H9 (cell line): ENCODE measurements around the gene FNDC1. TPM values are rescaled to one million over a fixed set of nuclear protein-coding genes. Genes with fewer than 3 reads are reported as not detected.

Experiments
- DNase-seq: peaks from one replicate; pipeline ENCODE4 v3.0.0-alpha.2; 2017
- H2AFZ ChIP-seq: one replicate; pipeline ENCODE4 v1.6.1; 2013; ENCODE audit warnings: mild to moderate bottlenecking, low read length, control low read depth, moderate library complexity
- H2AK5ac ChIP-seq: 2 replicates; pipeline ENCODE4 v1.6.1; 2013; ENCODE audit warnings: low read length, control low read depth, mixed read lengths; ENCODE audit not compliant: insufficient read length
- H2BK120ac ChIP-seq: one replicate; pipeline ENCODE4 v1.6.1; 2013; ENCODE audit warnings: low read depth, mild to moderate bottlenecking, low read length, control low read depth, inconsistent platforms; ENCODE audit not compliant: poor library complexity, severe bottlenecking
- H2BK12ac ChIP-seq: 2 replicates; pipeline ENCODE4 v1.6.1; 2013; ENCODE audit warnings: low read length, control low read depth, mixed read lengths, low read depth; ENCODE audit not compliant: insufficient read length
- H2BK15ac ChIP-seq: 2 replicates; pipeline ENCODE4 v1.6.1; 2013; ENCODE audit warnings: low read depth, low read length, control low read depth
- H2BK20ac ChIP-seq: one replicate; pipeline ENCODE4 v1.6.1; 2013; ENCODE audit warnings: low read depth, mild to moderate bottlenecking, low read length, control low read depth, inconsistent platforms; ENCODE audit not compliant: poor library complexity, severe bottlenecking
- H2BK5ac ChIP-seq: 2 replicates; pipeline ENCODE4 v1.6.1; 2013; ENCODE audit warnings: low read length, control low read depth, mixed read lengths; ENCODE audit not compliant: insufficient read length
- H3K14ac ChIP-seq: 2 replicates; pipeline ENCODE4 v1.6.1; 2013; ENCODE audit warnings: low read length, control low read depth; ENCODE audit not compliant: insufficient read depth
- H3K18ac ChIP-seq: 2 replicates; pipeline ENCODE4 v1.6.1; 2013; ENCODE audit warnings: low read depth, mild to moderate bottlenecking, mixed read lengths, low read length, control low read depth; ENCODE audit not compliant: insufficient read length
- H3K23ac ChIP-seq: 2 replicates; pipeline ENCODE4 v1.6.1; 2013; ENCODE audit warnings: low read length, control low read depth, mixed read lengths, low read depth; ENCODE audit not compliant: insufficient read length
- H3K23me2 ChIP-seq: 2 replicates; pipeline ENCODE4 v1.6.1; 2013; ENCODE audit warnings: low read depth, mild to moderate bottlenecking, mixed read lengths, low read length, control low read depth; ENCODE audit not compliant: insufficient read length, poor library complexity, severe bottlenecking
- H3K27ac ChIP-seq: 2 replicates; pipeline ENCODE4 v1.5.1; 2013; ENCODE audit warnings: low read length, control low read depth, mixed read lengths, low read depth; ENCODE audit not compliant: insufficient read length
- H3K27me3 ChIP-seq: 2 replicates; pipeline ENCODE4 v1.6.1; 2013; ENCODE audit warnings: low read length, control low read depth, inconsistent platforms; ENCODE audit not compliant: insufficient read depth
- H3K4ac ChIP-seq: 2 replicates; pipeline ENCODE4 v1.6.1; 2013; ENCODE audit warnings: low read depth, mild to moderate bottlenecking, control low read depth, inconsistent platforms, low read length, moderate library complexity
- H3K4me1 ChIP-seq: 2 replicates; pipeline ENCODE4 v1.6.1; 2013; ENCODE audit warnings: low read length, control low read depth, inconsistent platforms; ENCODE audit not compliant: insufficient read depth
- H3K4me2 ChIP-seq: 2 replicates; pipeline ENCODE4 v1.6.1; 2013; ENCODE audit warnings: low read length, control low read depth, mixed read lengths; ENCODE audit not compliant: insufficient read length, insufficient read depth
- H3K56ac ChIP-seq: 2 replicates; pipeline ENCODE4 v1.6.1; 2013; ENCODE audit warnings: low read depth, mild to moderate bottlenecking, mixed read lengths, low read length, control low read depth; ENCODE audit not compliant: insufficient read length
- H3K79me1 ChIP-seq: 2 replicates; pipeline ENCODE4 v1.6.1; 2013; ENCODE audit warnings: low read depth, mild to moderate bottlenecking, moderate library complexity, low read length, control low read depth, inconsistent platforms; ENCODE audit not compliant: insufficient read depth, poor library complexity, severe bottlenecking
- H3K79me2 ChIP-seq: 2 replicates; pipeline ENCODE4 v1.6.1; 2013; ENCODE audit warnings: low read length, control low read depth, inconsistent platforms; ENCODE audit not compliant: insufficient read depth
- H3K9ac ChIP-seq: 2 replicates; pipeline ENCODE4 v1.6.1; 2013; ENCODE audit warnings: low read length, control low read depth, mixed read lengths; ENCODE audit not compliant: insufficient read length; ENCODE audit errors: extremely low read depth
- H3K9me3 ChIP-seq: one replicate; pipeline ENCODE4 v1.6.1; 2013; ENCODE audit warnings: low read depth, low read length, inconsistent platforms; ENCODE audit not compliant: control insufficient read depth
- H3T11ph ChIP-seq: one replicate; pipeline ENCODE4 v1.6.1; 2013; ENCODE audit warnings: mild to moderate bottlenecking, low read length, control low read depth, inconsistent platforms
- H4K20me1 ChIP-seq: one replicate; pipeline ENCODE4 v1.6.1; 2013; ENCODE audit not compliant: control insufficient read depth, insufficient read length, insufficient read depth
- H4K5ac ChIP-seq: 2 replicates; pipeline ENCODE4 v1.6.1; 2013; ENCODE audit warnings: low read depth, mild to moderate bottlenecking, mixed read lengths, low read length, control low read depth; ENCODE audit not compliant: insufficient read length
- H4K8ac ChIP-seq: replicated peaks from 2 replicates; pipeline ENCODE4 v1.6.1; 2013; ENCODE audit warnings: low read length, control low read depth, mixed read lengths, low read depth; ENCODE audit not compliant: insufficient read length
- H4K91ac ChIP-seq: 2 replicates; pipeline ENCODE4 v1.6.1; 2013; ENCODE audit warnings: low read depth, mild to moderate bottlenecking, moderate library complexity, mixed read lengths, low read length, control low read depth; ENCODE audit not compliant: insufficient read length
- H3K27ac Mint-ChIP-seq, 3 experiments: 2 replicates in 2 of 3; 3 replicates in 1 of 3; pipeline ENCODE4 v1.8.0; 2020 to 2021; ENCODE audit warnings: mixed read lengths in 3 of 3, mild to moderate bottlenecking in 1 of 3, moderate library complexity in 1 of 3
- H3K27me3 Mint-ChIP-seq: 2 replicates; pipeline ENCODE4 v1.8.0; 2021; ENCODE audit warnings: low read depth, mild to moderate bottlenecking, moderate library complexity, mixed read lengths
- H3K36me3 Mint-ChIP-seq, 3 experiments: 2 replicates in 2 of 3; 3 replicates in 1 of 3; pipeline ENCODE4 v1.8.0; 2020 to 2021; ENCODE audit warnings: low read depth in 3 of 3, mixed read lengths in 3 of 3; ENCODE audit not compliant: insufficient read depth in 1 of 3
- H3K4me1 Mint-ChIP-seq, 2 experiments: 2 replicates each; pipeline ENCODE4 v1.8.0; 2020; ENCODE audit warnings: mixed read lengths in 2 of 2
- H3K4me3 Mint-ChIP-seq, 2 experiments: 2 replicates in 1 of 2; 3 replicates in 1 of 2; pipeline ENCODE4 v1.8.0; 2020 to 2021; ENCODE audit warnings: mild to moderate bottlenecking in 2 of 2, mixed read lengths in 2 of 2, moderate library complexity in 1 of 2
- H3K9me3 Mint-ChIP-seq, 2 experiments: 2 replicates in 1 of 2; 3 replicates in 1 of 2; pipeline ENCODE4 v1.8.0; 2020; ENCODE audit warnings: mild to moderate bottlenecking in 2 of 2, mixed read lengths in 2 of 2, moderate library complexity in 1 of 2
- WGBS: extraction: QIAGEN DNeasy Blood & Tissue Kit; methylation state at CpG from one replicate; pipeline ENCODE4 v1.1.7; 2013; ENCODE audit warnings: missing lambda C conversion rate, low lambda C conversion rate, mixed read lengths; ENCODE audit not compliant: insufficient read length; ENCODE audit errors: extremely low coverage; 5-methylcytosine and 5-hydroxymethylcytosine counted together
- total RNA-seq: library from RNA; stranded (reverse); gene quantifications from 2 replicates; pipeline ENCODE4 v1.2.1, GENCODE V29; 2021
- TF ChIP-seq, protein P1 (sequence below): fragments of 200-600 bp; sonication (generic); conservative IDR thresholded peaks from 3 replicates; pipeline ENCODE4 v1.8.0; 2021; ENCODE audit warnings: antibody characterized with exemption, mild to moderate bottlenecking

FNDC1 gene
- total RNA-seq, 1 experiment from 2014 or later, result 0.24 TPM

DNA sequence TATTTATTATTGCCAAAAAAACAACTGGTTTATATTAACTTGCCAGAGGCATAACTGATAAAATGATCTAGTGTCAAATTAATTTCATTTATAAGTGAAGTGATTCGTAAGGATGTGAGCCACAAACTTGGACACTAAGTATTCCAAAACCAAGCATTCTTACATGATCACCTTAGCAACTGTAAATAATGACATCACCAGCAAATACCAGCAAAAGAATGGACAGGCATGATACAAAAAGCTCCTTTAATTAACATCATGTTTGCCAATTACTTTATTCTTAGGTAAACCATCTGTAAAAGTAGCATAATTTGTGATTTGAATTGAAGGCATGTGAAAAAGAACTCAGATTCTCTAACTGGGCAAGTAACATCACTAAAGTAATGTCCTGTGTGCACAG is 17.2 kb upstream of the FNDC1 start:
- Mint-ChIP-seq H3K4me1 (no peaks in the 10 kb centered on the region), H3K27ac (no peak overlapping the region), H3K9me3 (peaks cover 17 to 18% of the 10 kb centered on the region in 2 experiments), H3K4me3 (no peak overlapping the region), H3K36me3 (peaks cover 2 to 3% (median 2%) of the 10 kb centered on the region in 3 experiments; a peak in 3 of 7 replicates), H3K27me3 (peaks cover 14% of the 10 kb centered on the region)
- H3T11ph ChIP-seq, result no peak overlapping the region
- no peak overlapping the region for H3K27ac ChIP-seq
- H4K5ac ChIP-seq, result no peak overlapping the region
- no peak overlapping the region for H2AK5ac ChIP-seq
- no peak overlapping the region for H3K18ac ChIP-seq
- no peak overlapping the region for H2BK5ac ChIP-seq
- H2BK12ac ChIP-seq, result no peak overlapping the region
- H2BK20ac ChIP-seq, result no peak overlapping the region
- no peaks in the 10 kb centered on the region for H3K79me2 ChIP-seq
- H3K4me2 ChIP-seq, result no peak overlapping the region
- H2BK120ac ChIP-seq, result no peak overlapping the region
- no peaks in the 10 kb centered on the region for H3K4me1 ChIP-seq
- no peaks in the 10 kb centered on the region for H3K27me3 ChIP-seq
- TF ChIP-seq, protein P1, sequence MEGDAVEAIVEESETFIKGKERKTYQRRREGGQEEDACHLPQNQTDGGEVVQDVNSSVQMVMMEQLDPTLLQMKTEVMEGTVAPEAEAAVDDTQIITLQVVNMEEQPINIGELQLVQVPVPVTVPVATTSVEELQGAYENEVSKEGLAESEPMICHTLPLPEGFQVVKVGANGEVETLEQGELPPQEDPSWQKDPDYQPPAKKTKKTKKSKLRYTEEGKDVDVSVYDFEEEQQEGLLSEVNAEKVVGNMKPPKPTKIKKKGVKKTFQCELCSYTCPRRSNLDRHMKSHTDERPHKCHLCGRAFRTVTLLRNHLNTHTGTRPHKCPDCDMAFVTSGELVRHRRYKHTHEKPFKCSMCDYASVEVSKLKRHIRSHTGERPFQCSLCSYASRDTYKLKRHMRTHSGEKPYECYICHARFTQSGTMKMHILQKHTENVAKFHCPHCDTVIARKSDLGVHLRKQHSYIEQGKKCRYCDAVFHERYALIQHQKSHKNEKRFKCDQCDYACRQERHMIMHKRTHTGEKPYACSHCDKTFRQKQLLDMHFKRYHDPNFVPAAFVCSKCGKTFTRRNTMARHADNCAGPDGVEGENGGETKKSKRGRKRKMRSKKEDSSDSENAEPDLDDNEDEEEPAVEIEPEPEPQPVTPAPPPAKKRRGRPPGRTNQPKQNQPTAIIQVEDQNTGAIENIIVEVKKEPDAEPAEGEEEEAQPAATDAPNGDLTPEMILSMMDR, result no peak
- no peak overlapping the region for H4K91ac ChIP-seq
- H2AFZ ChIP-seq, result no peak overlapping the region
- DNase-seq, result no peak
- H3K4ac ChIP-seq, result no peak overlapping the region
- H3K79me1 ChIP-seq, result no peaks in the 10 kb centered on the region
- H3K9me3 ChIP-seq, result peaks cover 4% of the 10 kb centered on the region
- H3K56ac ChIP-seq, result no peak overlapping the region
- no CpG with 5 or more reads among the region's 1 CpG for WGBS
- no peaks in the 10 kb centered on the region for H4K20me1 ChIP-seq
- no peak overlapping the region for H3K14ac ChIP-seq
- no peaks in the 10 kb centered on the region for H3K23me2 ChIP-seq
- no peak overlapping the region for H3K23ac ChIP-seq
- H2BK15ac ChIP-seq, result no peak overlapping the region
- H3K9ac ChIP-seq, result no peak overlapping the region
- no peak overlapping the region for H4K8ac ChIP-seq
